ENCODE results near the gene DIPK1C.

The DIPK1C gene

GRCh38 chr18:74480149-74480651 is 23.1 kb upstream of the DIPK1C start:
- DNase-seq, result no peak

GRCh38 chr18:74479486-74480148 is 22.5 kb upstream of the DIPK1C start:
- no peak for DNase-seq

- DNase-seq, result no peak
Measured at GRCh38 chr18:74478880-74479279, 21.8 kb upstream of the DIPK1C start.

GRCh38 chr18:74478316-74478715 is 21.2 kb upstream of the DIPK1C start:
- no peak for DNase-seq

GRCh38 chr18:74477771-74478170 is 20.7 kb upstream of the DIPK1C start:
- no peak for DNase-seq

- no peak for DNase-seq
Measured at GRCh38 chr18:74476140-74476539, 19.0 kb upstream of the DIPK1C start.

- no peak for DNase-seq
Measured at GRCh38 chr18:74473976-74474640, 17.0 kb upstream of the DIPK1C start.

- no peak for DNase-seq
Measured at GRCh38 chr18:74472312-74472711, 15.2 kb upstream of the DIPK1C start.

- no peak for DNase-seq
Measured at GRCh38 chr18:74468547-74469061, 11.5 kb upstream of the DIPK1C start.

- DNase-seq, result no peak
Measured at GRCh38 chr18:74465775-74466174, 8.7 kb upstream of the DIPK1C start.

- DNase-seq, result no peak
Measured at GRCh38 chr18:74463983-74464382, 6.9 kb upstream of the DIPK1C start.

GRCh38 chr18:74463254-74463653 is 6.1 kb upstream of the DIPK1C start:
- DNase-seq, result no peak

GRCh38 chr18:74460825-74461224 is 3.7 kb upstream of the DIPK1C start:
- no peak for DNase-seq

GRCh38 chr18:74459889-74460288 is 2.8 kb upstream of the DIPK1C start:
- DNase-seq, result no peak

GRCh38 chr18:74457725-74458421 is 765 bp upstream of the DIPK1C start:
- DNase-seq, result no peak

- no peak for DNase-seq
Measured at GRCh38 chr18:74456349-74457042, 612 bp downstream of the DIPK1C start.

- no peak for DNase-seq
Measured at GRCh38 chr18:74456017-74456348, 1.1 kb downstream of the DIPK1C start.

- DNase-seq, result no peak
Measured at GRCh38 chr18:74455386-74455785, 1.7 kb downstream of the DIPK1C start.

GRCh38 chr18:74454279-74454751 is 2.8 kb downstream of the DIPK1C start:
- no peak for DNase-seq

GRCh38 chr18:74453642-74454198 is 3.4 kb downstream of the DIPK1C start:
- no peak for DNase-seq

GRCh38 chr18:74453016-74453566 is 4.0 kb downstream of the DIPK1C start:
- no peak for DNase-seq

GRCh38 chr18:74451148-74451547 is 6.0 kb downstream of the DIPK1C start:
- DNase-seq, result no peak

Data from activated CD4-positive, alpha-beta T cell treated with anti-CD3 and anti-CD28 coated beads for 1 hour (primary cell).